KMS-11 (cell line): ENCODE measurements around the gene FCHSD2.
"Not testable (repeated sequence)": the region's sequence is repeated elsewhere in the genome, so short reads cannot be mapped to it uniquely, and the experiment has no call there.

ENCODE experiments used
- H2AFZ ChIP-seq: fragments of 200-600 bp; sonication (generic); 2 replicates; pipeline ENCODE4 v1.6.1; 2016; ENCODE audit warnings: antibody characterized with exemption, mixed run types, low read depth
- H3K27ac ChIP-seq: fragments of 200-600 bp; sonication (generic); 2 replicates; pipeline ENCODE4 v1.6.1; 2016; ENCODE audit warnings: mild to moderate bottlenecking, mixed run types
- H3K27me3 ChIP-seq: fragments of 200-600 bp; sonication (generic); 2 replicates; pipeline ENCODE4 v1.6.1; 2017; ENCODE audit warnings: mild to moderate bottlenecking, low read depth, mixed run types, moderate library complexity; ENCODE audit not compliant: insufficient read depth
- H3K36me3 ChIP-seq: fragments of 200-600 bp; sonication (generic); 2 replicates; pipeline ENCODE4 v1.6.1; 2017; ENCODE audit warnings: mild to moderate bottlenecking, mixed run types; ENCODE audit not compliant: insufficient read depth
- H3K4me1 ChIP-seq: fragments of 200-600 bp; sonication (generic); 2 replicates; pipeline ENCODE4 v1.6.1; 2016; ENCODE audit warnings: mild to moderate bottlenecking, low read depth, mixed run types; ENCODE audit not compliant: poor library complexity, severe bottlenecking
- H3K4me2 ChIP-seq: fragments of 200-600 bp; sonication (generic); 2 replicates; pipeline ENCODE4 v1.7.0; 2016; ENCODE audit warnings: mild to moderate bottlenecking, mixed run types
- H3K4me3 ChIP-seq: fragments of 200-600 bp; sonication (generic); IDR thresholded peaks from 2 replicates; pipeline ENCODE4 v1.6.1; 2017; ENCODE audit warnings: low read depth, low read length, mixed read lengths; ENCODE audit not compliant: insufficient read depth
- H3K79me2 ChIP-seq: fragments of 200-600 bp; sonication (generic); 2 replicates; pipeline ENCODE4 v1.6.1; 2016; ENCODE audit warnings: low read depth, mixed run types; ENCODE audit not compliant: insufficient read depth
- H3K9ac ChIP-seq: fragments of 200-600 bp; sonication (generic); 2 replicates; pipeline ENCODE4 v1.6.1; 2016; ENCODE audit warnings: mild to moderate bottlenecking, mixed run types
- H4K20me1 ChIP-seq: fragments of 200-600 bp; sonication (generic); 2 replicates; pipeline ENCODE4 v1.6.1; 2016; ENCODE audit warnings: mild to moderate bottlenecking, mixed run types; ENCODE audit not compliant: insufficient read depth
- CTCF ChIP-seq: fragments of 200-600 bp; sonication (generic); conservative IDR thresholded peaks from 2 replicates; pipeline ENCODE4 v1.6.1; 2017; ENCODE audit warnings: low read depth, mild to moderate bottlenecking, antibody characterized with exemption, low read length, moderate library complexity, mixed read lengths

FCHSD2 gene

DNA sequence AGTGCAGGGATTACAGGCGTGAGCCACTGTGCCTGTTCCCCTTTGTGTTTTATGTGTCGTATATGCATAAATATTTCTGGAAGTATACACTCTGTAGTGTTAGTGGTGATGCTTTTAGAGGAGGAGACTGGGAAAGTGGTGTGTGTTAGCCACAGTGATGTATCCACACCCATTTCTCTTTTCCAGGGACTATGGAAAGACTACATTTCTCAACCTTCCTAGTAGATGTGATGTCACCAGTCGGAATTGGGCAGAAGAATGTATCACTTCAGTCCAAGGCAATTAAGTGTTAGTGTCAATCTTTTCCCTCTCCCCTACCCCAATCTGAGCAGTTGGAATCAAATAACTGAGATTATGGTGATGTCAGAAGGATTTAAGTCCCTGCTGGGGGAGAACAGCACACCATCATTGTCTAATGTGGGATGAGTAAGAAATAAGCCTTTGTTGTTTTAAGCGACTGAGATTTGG, 333.8 kb downstream of the FCHSD2 start:
- H3K36me3 ChIP-seq = no peaks in the 10 kb centered on the region; the same call in 1 of the 2 replicates
- peaks cover 22% of the 10 kb centered on the region for H3K4me1 ChIP-seq
- H2AFZ ChIP-seq = no peak overlapping the region
- H3K4me2 ChIP-seq = no peak overlapping the region
- H3K9ac ChIP-seq = no peak overlapping the region
- no peaks in the 10 kb centered on the region for H3K27me3 ChIP-seq
- peaks cover 9% of the 10 kb centered on the region; the same call in 1 of the 2 replicates for H4K20me1 ChIP-seq
- TF ChIP-seq CTCF = no peak
- no peak overlapping the region for H3K4me3 ChIP-seq
- no peak overlapping the region for H3K27ac ChIP-seq
- H3K79me2 ChIP-seq = peaks cover 34% of the 10 kb centered on the region

- Histone ChIP-seq H3K4me3 (no peak overlapping the region), H3K9ac (no peak overlapping the region), H3K36me3 (no peaks in the 10 kb centered on the region; the same call in 1 of the 2 replicates), H3K27ac (no peak overlapping the region), H3K4me2 (no peak overlapping the region), H4K20me1 (peaks cover 9% of the 10 kb centered on the region; the same call in 1 of the 2 replicates), H3K4me1 (peaks cover 22% of the 10 kb centered on the region), H2AFZ (no peak overlapping the region), H3K27me3 (no peaks in the 10 kb centered on the region), H3K79me2 (peaks cover 28% of the 10 kb centered on the region)
- TF ChIP-seq CTCF = no peak
These were observed 334.3 kb downstream of the FCHSD2 start for GRCh38 chr11:72807792-72808191.

GRCh38 chr11:72807021-72807693, 335.0 kb downstream of the FCHSD2 start:
- no peak for TF ChIP-seq CTCF
- peaks cover 22% of the 10 kb centered on the region for H3K79me2 ChIP-seq
- no peaks in the 10 kb centered on the region; the same call in 1 of the 2 replicates for H3K36me3 ChIP-seq
- no peak overlapping the region for H3K4me2 ChIP-seq
- no peak overlapping the region for H3K4me3 ChIP-seq
- H2AFZ ChIP-seq = no peak overlapping the region
- H3K27me3 ChIP-seq = no peaks in the 10 kb centered on the region
- peaks cover 8% of the 10 kb centered on the region; the same call in 1 of the 2 replicates for H4K20me1 ChIP-seq
- H3K9ac ChIP-seq = no peak overlapping the region
- H3K27ac ChIP-seq = no peak overlapping the region
- peaks cover 19% of the 10 kb centered on the region for H3K4me1 ChIP-seq

DNA sequence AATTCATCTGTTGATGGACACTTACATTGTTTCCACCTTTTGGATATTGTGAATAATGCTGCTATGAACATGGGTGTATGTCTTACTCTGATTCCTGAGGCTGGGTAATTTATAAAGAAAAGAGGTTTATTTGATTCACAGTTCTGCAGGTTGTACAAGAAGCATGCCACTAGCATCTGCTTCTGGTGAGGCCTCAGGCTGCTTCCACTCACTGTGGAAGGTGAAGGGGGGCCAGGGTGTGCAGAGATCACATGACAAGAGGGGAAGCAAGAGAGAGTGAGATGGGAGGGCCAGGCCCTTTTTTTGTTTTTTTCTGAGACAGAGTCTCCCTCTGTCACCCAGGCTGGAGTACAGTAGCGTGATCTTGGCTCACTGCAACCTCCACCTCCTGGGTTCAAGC, 335.7 kb downstream of the FCHSD2 start:
- H3K36me3 ChIP-seq, H3K27ac ChIP-seq, H3K4me2 ChIP-seq, H3K4me3 ChIP-seq, H2AFZ ChIP-seq, H3K9ac ChIP-seq, H3K27me3 ChIP-seq, H4K20me1 ChIP-seq: not testable (repeated sequence)
- peaks cover 11% of the 10 kb centered on the region for H3K4me1 ChIP-seq
- H3K79me2 ChIP-seq = peaks cover 14% of the 10 kb centered on the region; the same call in 1 of the 2 replicates

DNA sequence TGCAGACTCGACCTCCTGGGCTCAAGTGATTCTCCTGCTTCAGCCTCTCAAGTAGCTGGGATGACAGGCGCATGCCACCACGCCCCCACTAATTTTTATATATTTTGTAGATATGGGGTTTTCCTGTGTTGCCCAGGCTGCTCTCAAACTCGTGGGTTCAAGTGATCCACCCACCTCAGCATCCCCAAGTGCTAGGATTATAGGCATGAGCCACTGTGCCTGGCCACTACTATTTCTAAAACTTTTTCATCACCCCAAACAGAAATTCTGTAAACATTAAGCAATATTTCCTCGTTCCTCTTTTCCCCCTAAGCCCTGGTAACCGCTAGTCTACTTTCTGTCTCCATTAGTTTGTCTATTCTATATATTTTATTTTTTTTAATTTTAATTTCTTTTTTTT, 336.9 kb downstream of the FCHSD2 start:
- no peak for TF ChIP-seq CTCF
- H3K79me2 ChIP-seq = peaks cover 3% of the 10 kb centered on the region; the same call in 1 of the 2 replicates
- H3K4me1 ChIP-seq = peaks cover 5% of the 10 kb centered on the region
- no peak overlapping the region for H3K9ac ChIP-seq
- no peak overlapping the region for H3K4me2 ChIP-seq
- H4K20me1 ChIP-seq = peaks cover 2% of the 10 kb centered on the region; the same call in 1 of the 2 replicates
- H3K4me3 ChIP-seq = no peak overlapping the region
- H3K27ac ChIP-seq = no peak overlapping the region
- no peak overlapping the region for H2AFZ ChIP-seq
- no peaks in the 10 kb centered on the region; the same call in 1 of the 2 replicates for H3K36me3 ChIP-seq
- H3K27me3 ChIP-seq = no peaks in the 10 kb centered on the region
